ENCODE results near the gene VPS72. TPM values are rescaled to one million over a fixed set of nuclear protein-coding genes. Genes with fewer than 3 reads are reported as not detected.
"Not testable (repeated sequence)": the region's sequence is repeated elsewhere in the genome, so short reads cannot be mapped to it uniquely, and the experiment has no call there.

VPS72 gene
- total RNA-seq, 1 donor from 2014 or later = 110 TPM

- no peak overlapping the region for H3K4me3 Mint-ChIP-seq (ENCODE audit: low read depth)
- H3K27ac Mint-ChIP-seq = no peak overlapping the region
- no peak for DNase-seq (ENCODE audit: low spot score, unreplicated experiment)
- H3K36me3 Mint-ChIP-seq (ENCODE audit: insufficient read depth) = no peaks in the 10 kb centered on the region
- no peak for TF ChIP-seq CTCF (IDR thresholded peaks at IDR 0.05; ENCODE audit: unreplicated experiment)
- H3K27me3 Mint-ChIP-seq = peaks cover 3% of the 10 kb centered on the region
- H3K4me1 Mint-ChIP-seq (ENCODE audit: low read depth) = peaks cover 20% of the 10 kb centered on the region
- no peaks in the 10 kb centered on the region for H3K9me3 Mint-ChIP-seq (ENCODE audit: low read depth)
These were observed 3.9 kb upstream of the VPS72 start for GRCh38 chr1:151193856-151194255.

- Mint-ChIP-seq H3K9me3 (ENCODE audit: low read depth) (no peaks in the 10 kb centered on the region), H3K4me3 (ENCODE audit: low read depth) (no peak overlapping the region), H3K27me3 (peaks cover 3% of the 10 kb centered on the region), H3K27ac (no peak overlapping the region), H3K4me1 (ENCODE audit: low read depth) (peaks cover 22% of the 10 kb centered on the region), H3K36me3 (ENCODE audit: insufficient read depth) (no peaks in the 10 kb centered on the region)
- no peak for TF ChIP-seq CTCF (IDR thresholded peaks at IDR 0.05; ENCODE audit: unreplicated experiment)
- no peak for DNase-seq (ENCODE audit: low spot score, unreplicated experiment)
These were observed 3.3 kb upstream of the VPS72 start for GRCh38 chr1:151193304-151193703.

GRCh38 chr1:151192047-151192446 is 2.0 kb upstream of the VPS72 start:
- no peaks in the 10 kb centered on the region for H3K9me3 Mint-ChIP-seq (ENCODE audit: low read depth)
- H3K27ac Mint-ChIP-seq = no peak overlapping the region
- H3K4me3 Mint-ChIP-seq (ENCODE audit: low read depth) = no peak overlapping the region
- H3K27me3 Mint-ChIP-seq = peaks cover 3% of the 10 kb centered on the region
- DNase-seq (ENCODE audit: low spot score, unreplicated experiment) = no peak
- peaks cover 18% of the 10 kb centered on the region for H3K4me1 Mint-ChIP-seq (ENCODE audit: low read depth)
- no peaks in the 10 kb centered on the region for H3K36me3 Mint-ChIP-seq (ENCODE audit: insufficient read depth)
- no peak for TF ChIP-seq CTCF (IDR thresholded peaks at IDR 0.05; ENCODE audit: unreplicated experiment)

GRCh38 chr1:151188667-151189066 is 1.3 kb downstream of the VPS72 start:
- Mint-ChIP-seq H3K4me1 (ENCODE audit: low read depth) (peaks cover 17% of the 10 kb centered on the region), H3K36me3 (ENCODE audit: insufficient read depth) (peaks cover 11% of the 10 kb centered on the region), H3K4me3 (ENCODE audit: low read depth) (peak overlapping the region; percentile 100), H3K27ac (peak overlapping the region; percentile 100)
- not testable (repeated sequence) for H3K9me3 Mint-ChIP-seq (ENCODE audit: low read depth); H3K27me3 Mint-ChIP-seq; DNase-seq (ENCODE audit: low spot score, unreplicated experiment)

- Mint-ChIP-seq H3K27ac (no peak overlapping the region), H3K9me3 (ENCODE audit: low read depth) (no peaks in the 10 kb centered on the region), H3K4me3 (ENCODE audit: low read depth) (no peak overlapping the region), H3K4me1 (ENCODE audit: low read depth) (peaks cover 17% of the 10 kb centered on the region), H3K27me3 (no peaks in the 10 kb centered on the region), H3K36me3 (ENCODE audit: insufficient read depth) (peaks cover 19% of the 10 kb centered on the region)
- no peak for TF ChIP-seq CTCF (IDR thresholded peaks at IDR 0.05; ENCODE audit: unreplicated experiment)
- DNase-seq (ENCODE audit: low spot score, unreplicated experiment) = no peak
These were observed 2.8 kb downstream of the VPS72 start for GRCh38 chr1:151187205-151187604.

GRCh38 chr1:151184211-151184610 is 5.8 kb downstream of the VPS72 start:
- DNase-seq (ENCODE audit: low spot score, unreplicated experiment) = no peak
- no peak for TF ChIP-seq CTCF (IDR thresholded peaks at IDR 0.05; ENCODE audit: unreplicated experiment)
- Mint-ChIP-seq H3K27ac (no peak overlapping the region), H3K36me3 (ENCODE audit: insufficient read depth) (peaks cover 31% of the 10 kb centered on the region), H3K4me1 (ENCODE audit: low read depth) (peaks cover 12% of the 10 kb centered on the region), H3K4me3 (ENCODE audit: low read depth) (no peak overlapping the region), H3K27me3 (no peaks in the 10 kb centered on the region), H3K9me3 (ENCODE audit: low read depth) (no peaks in the 10 kb centered on the region)
